ENCODE measurements around the gene FAM47E. TPM values are rescaled to one million over a fixed set of nuclear protein-coding genes. Genes with fewer than 3 reads are reported as not detected.

Gene FAM47E
- total and polyA plus RNA-seq, 2 of the 13 experiments (the other 11 are each of a cell fraction or from before 2014, with no cell fraction given) = 0.33 to 0.66 TPM

DNA sequence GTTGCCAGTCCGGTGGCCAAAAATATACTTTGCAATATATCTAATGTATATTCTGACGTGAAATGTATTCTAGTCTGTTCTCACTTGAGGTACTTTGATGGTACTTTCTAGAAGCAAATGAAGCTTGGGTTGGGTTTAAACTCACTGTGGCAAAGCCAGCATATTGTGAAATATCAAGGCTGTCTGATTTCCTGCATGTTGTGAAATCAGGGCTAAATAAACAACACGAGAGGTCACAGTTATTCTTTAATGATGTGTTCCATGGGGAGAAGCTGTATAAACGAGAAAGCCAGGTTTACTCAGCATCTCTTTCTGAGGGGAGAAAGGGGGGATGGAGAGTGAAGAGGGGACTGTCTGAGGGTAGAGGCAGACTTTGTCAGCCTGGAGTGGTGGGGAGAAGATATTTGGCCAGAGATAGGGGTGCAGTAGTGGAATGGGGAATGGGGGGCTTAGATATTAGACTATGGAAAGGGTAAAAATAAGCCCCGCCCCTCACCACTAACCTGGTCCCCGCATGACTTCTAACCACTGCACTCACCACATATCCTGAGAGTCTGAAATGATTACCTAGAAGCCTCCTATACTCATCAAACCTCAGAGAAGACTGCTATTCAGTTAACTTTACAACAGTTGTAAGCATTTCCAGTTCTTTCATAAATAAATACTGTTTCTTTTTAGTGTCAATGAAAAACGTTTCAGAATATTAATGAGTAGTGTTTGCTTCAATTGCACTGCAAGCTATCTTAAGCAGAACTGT lies 32.0 kb upstream of the FAM47E start (continued):
- TF ChIP-seq ZNF142 (CRISPR knock-in tag; IDR thresholded peaks at IDR 0.05) = no peak
- TF ChIP-seq MED8 (CRISPR knock-in tag; IDR thresholded peaks at IDR 0.05; ENCODE audit: insufficient replicate concordance) = no peak
- no peak for TF ChIP-seq ZNF782 (CRISPR knock-in tag; IDR thresholded peaks at IDR 0.05; ENCODE audit: borderline replicate concordance)
- no peak for TF ChIP-seq KDM6A (CRISPR knock-in tag; IDR thresholded peaks at IDR 0.05; ENCODE audit: low read depth)
- peak; percentile 71 for TF ChIP-seq SKI (IDR thresholded peaks at IDR 0.05; ENCODE audit: partially characterized antibody)
- peak; percentile 64; the same call in 1 of the 2 replicates for TF ChIP-seq SOX5 (CRISPR knock-in tag; IDR thresholded peaks at IDR 0.05; ENCODE audit: borderline replicate concordance)
- TF ChIP-seq KDM3A (CRISPR knock-in tag; IDR thresholded peaks at IDR 0.05; ENCODE audit: low read depth) = no peak
- peak; percentile 53; the same call in 1 of the 2 replicates for TF ChIP-seq ZNF614 (CRISPR knock-in tag; IDR thresholded peaks at IDR 0.05; ENCODE audit: borderline replicate concordance)
- TF ChIP-seq KAT8 (CRISPR knock-in tag; IDR thresholded peaks at IDR 0.05) = peak; percentile 58; the same call in 1 of the 2 replicates
- peak; percentile 69; the same call in 1 of the 2 replicates for TF ChIP-seq ZNF12 (CRISPR knock-in tag; IDR thresholded peaks at IDR 0.05)
- peak; percentile 73; the same call in 1 of the 2 replicates for TF ChIP-seq AHDC1 (CRISPR knock-in tag; IDR thresholded peaks at IDR 0.05; ENCODE audit: borderline replicate concordance)
- TF ChIP-seq ARHGAP35 (CRISPR knock-in tag; IDR thresholded peaks at IDR 0.05; ENCODE audit: borderline replicate concordance) = no peak
- TF ChIP-seq TARDBP (CRISPR knock-in tag; IDR thresholded peaks at IDR 0.05) = peak; percentile 54; the same call in 1 of the 2 replicates
- TF ChIP-seq, protein P1, sequence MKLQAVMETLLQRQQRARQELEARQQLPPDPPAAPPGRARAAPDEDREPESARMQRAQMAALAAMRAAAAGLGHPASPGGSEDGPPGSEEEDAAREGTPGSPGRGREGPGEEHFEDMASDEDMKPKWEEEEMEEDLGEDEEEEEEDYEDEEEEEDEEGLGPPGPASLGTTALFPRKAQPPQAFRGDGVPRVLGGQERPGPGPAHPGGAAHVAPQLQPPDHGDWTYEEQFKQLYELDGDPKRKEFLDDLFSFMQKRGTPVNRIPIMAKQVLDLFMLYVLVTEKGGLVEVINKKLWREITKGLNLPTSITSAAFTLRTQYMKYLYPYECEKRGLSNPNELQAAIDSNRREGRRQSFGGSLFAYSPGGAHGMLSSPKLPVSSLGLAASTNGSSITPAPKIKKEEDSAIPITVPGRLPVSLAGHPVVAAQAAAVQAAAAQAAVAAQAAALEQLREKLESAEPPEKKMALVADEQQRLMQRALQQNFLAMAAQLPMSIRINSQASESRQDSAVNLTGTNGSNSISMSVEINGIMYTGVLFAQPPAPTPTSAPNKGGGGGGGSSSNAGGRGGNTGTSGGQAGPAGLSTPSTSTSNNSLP (IDR thresholded peaks at IDR 0.05; ENCODE audit: low read depth, low read length) = peak; percentile 82; the same call in 1 of the 2 replicates
